ENCODE data around the gene UQCC5. TPM values are rescaled to one million over a fixed set of nuclear protein-coding genes. Genes with fewer than 3 reads are reported as not detected.

Gene UQCC5
- total RNA-seq, 1 experiment from 2014 or later: 10.3 TPM

DNA sequence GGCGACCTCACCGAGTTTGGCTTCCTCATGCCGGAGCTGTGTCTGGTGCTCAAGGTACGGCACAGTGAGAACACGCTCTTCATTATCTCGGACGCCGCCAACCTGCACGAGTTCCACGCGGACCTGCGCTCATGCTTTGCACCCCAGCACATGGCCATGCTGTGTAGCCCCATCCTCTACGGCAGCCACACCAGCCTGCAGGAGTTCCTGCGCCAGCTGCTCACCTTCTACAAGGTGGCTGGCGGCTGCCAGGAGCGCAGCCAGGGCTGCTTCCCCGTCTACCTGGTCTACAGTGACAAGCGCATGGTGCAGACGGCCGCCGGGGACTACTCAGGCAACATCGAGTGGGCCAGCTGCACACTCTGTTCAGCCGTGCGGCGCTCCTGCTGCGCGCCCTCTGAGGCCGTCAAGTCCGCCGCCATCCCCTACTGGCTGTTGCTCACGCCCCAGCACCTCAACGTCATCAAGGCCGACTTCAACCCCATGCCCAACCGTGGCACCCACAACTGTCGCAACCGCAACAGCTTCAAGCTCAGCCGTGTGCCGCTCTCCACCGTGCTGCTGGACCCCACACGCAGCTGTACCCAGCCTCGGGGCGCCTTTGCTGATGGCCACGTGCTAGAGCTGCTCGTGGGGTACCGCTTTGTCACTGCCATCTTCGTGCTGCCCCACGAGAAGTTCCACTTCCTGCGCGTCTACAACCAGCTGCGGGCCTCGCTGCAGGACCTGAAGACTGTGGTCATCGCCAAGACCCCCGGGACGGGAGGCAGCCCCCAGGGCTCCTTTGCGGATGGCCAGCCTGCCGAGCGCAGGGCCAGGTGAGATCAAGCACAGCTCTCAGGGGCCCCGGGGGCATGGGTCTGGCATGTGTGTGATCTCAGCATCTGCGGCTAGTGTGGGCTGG, 48.4 kb upstream of the UQCC5 start:
- H3K27ac ChIP-seq (ENCODE audit: low read depth, low read length, poor library complexity, severe bottlenecking): no peak overlapping the region
- ChIA-PET CTCF (no interaction called here), POLR2A (ENCODE audit: low non-redundant PET) (no interaction called here)
- H3K27me3 ChIP-seq (replicated peaks; ENCODE audit: insufficient read depth, low read depth, low read length, poor library complexity): no peaks in the 10 kb centered on the region
- H3K4me1 ChIP-seq (ENCODE audit: insufficient read depth, low read length, poor library complexity, severe bottlenecking): no peaks in the 10 kb centered on the region
- intact Hi-C loops (cut with micrococcal nuclease; ENCODE audit: unreplicated experiment): no loop called here
- no peak overlapping the region for H3K4me3 ChIP-seq (ENCODE audit: low read depth, low read length, poor library complexity, severe bottlenecking)
- H3K36me3 ChIP-seq (ENCODE audit: insufficient read depth, low read length, poor library complexity, severe bottlenecking): peaks cover 3% of the 10 kb centered on the region
- TF ChIP-seq CTCF (conservative IDR thresholded peaks at IDR 0.05; ENCODE audit: low read depth, low read length): no peak
- no peaks in the 10 kb centered on the region for H3K9me3 ChIP-seq (ENCODE audit: low read depth, low read length, poor library complexity, severe bottlenecking)
- no TSS peak for BruUV-seq (replicated peaks)
- no peak for DNase-seq (ENCODE audit: low spot score)

DNA sequence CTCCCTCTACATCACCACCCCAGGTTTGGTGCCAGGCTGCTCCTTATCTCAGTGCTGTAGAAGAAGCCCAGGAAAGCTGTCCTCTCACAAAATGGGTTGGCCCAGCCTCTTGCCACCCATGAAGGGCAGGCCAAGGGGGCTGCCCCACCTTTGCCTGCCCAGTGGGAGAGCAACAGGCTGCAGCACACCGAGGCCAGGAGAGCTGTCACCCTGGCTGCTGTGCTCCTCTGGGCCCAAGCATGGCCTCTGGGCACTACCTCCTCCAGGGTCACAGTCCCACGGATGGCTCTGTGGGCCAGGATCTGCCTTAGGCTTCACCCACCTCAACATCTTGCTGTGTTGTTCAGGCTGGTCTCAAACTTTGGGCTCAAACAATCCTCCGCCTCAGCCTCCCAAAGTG, 47.7 kb upstream of the UQCC5 start:
- no peak for DNase-seq (ENCODE audit: low spot score)
- Histone ChIP-seq H3K4me3 (ENCODE audit: low read depth, low read length, poor library complexity, severe bottlenecking) (no peak overlapping the region), H3K27me3 (replicated peaks; ENCODE audit: insufficient read depth, low read depth, low read length, poor library complexity) (no peaks in the 10 kb centered on the region), H3K9me3 (ENCODE audit: low read depth, low read length, poor library complexity, severe bottlenecking) (no peaks in the 10 kb centered on the region), H3K27ac (ENCODE audit: low read depth, low read length, poor library complexity, severe bottlenecking) (no peak overlapping the region), H3K4me1 (ENCODE audit: insufficient read depth, low read length, poor library complexity, severe bottlenecking) (no peaks in the 10 kb centered on the region), H3K36me3 (ENCODE audit: insufficient read depth, low read length, poor library complexity, severe bottlenecking) (peaks cover 3% of the 10 kb centered on the region)
- CTCF ChIA-PET: no interaction called here
- no peak for TF ChIP-seq CTCF (conservative IDR thresholded peaks at IDR 0.05; ENCODE audit: low read depth, low read length)
- no peak for TF ChIP-seq EZH2 (IDR thresholded peaks at IDR 0.05; ENCODE audit: borderline replicate concordance, low read depth, low read length, poor library complexity, severe bottlenecking)
- intact Hi-C loops (cut with micrococcal nuclease; ENCODE audit: unreplicated experiment): no loop called here
- no TSS peak for BruUV-seq (replicated peaks)
- POLR2A ChIA-PET (ENCODE audit: low non-redundant PET): no interaction called here

DNA sequence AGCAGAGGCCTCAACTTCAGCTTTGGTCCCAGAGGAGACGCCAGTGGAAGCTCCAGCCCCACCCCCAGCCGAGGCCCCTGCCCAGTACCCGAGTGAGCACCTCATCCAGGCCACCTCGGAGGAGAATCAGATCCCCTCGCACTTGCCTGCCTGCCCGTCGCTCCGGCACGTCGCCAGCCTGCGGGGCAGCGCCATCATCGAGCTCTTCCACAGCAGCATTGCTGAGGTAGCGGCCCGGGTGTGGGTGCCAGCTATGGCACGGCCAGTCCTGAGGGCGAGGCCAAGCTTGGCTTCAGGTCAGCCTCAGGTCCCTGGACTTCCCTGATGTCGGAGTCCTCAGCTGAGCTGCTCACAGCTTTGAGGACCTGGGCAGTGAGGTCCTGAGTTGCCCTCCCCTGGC, 47.0 kb upstream of the UQCC5 start:
- peaks cover 3% of the 10 kb centered on the region for H3K36me3 ChIP-seq (ENCODE audit: insufficient read depth, low read length, poor library complexity, severe bottlenecking)
- no peak overlapping the region for H3K27ac ChIP-seq (ENCODE audit: low read depth, low read length, poor library complexity, severe bottlenecking)
- CTCF ChIA-PET: no interaction called here
- no peak overlapping the region for H3K4me3 ChIP-seq (ENCODE audit: low read depth, low read length, poor library complexity, severe bottlenecking)
- BruUV-seq (replicated peaks): no TSS peak
- POLR2A ChIA-PET (ENCODE audit: low non-redundant PET): no interaction called here
- no peak for TF ChIP-seq CTCF (conservative IDR thresholded peaks at IDR 0.05; ENCODE audit: low read depth, low read length)
- TF ChIP-seq EZH2 (IDR thresholded peaks at IDR 0.05; ENCODE audit: borderline replicate concordance, low read depth, low read length, poor library complexity, severe bottlenecking): no peak
- intact Hi-C loops (cut with micrococcal nuclease; ENCODE audit: unreplicated experiment): no loop called here
- DNase-seq (ENCODE audit: low spot score): no peak
- no peaks in the 10 kb centered on the region for H3K27me3 ChIP-seq (replicated peaks; ENCODE audit: insufficient read depth, low read depth, low read length, poor library complexity)
- H3K9me3 ChIP-seq (ENCODE audit: low read depth, low read length, poor library complexity, severe bottlenecking): no peaks in the 10 kb centered on the region
- H3K4me1 ChIP-seq (ENCODE audit: insufficient read depth, low read length, poor library complexity, severe bottlenecking): no peaks in the 10 kb centered on the region

Data from A673 (cell line).